Activated T-cell treated with anti-CD3 and anti-CD28 coated beads, Interleukin-2, amount 50 U/mL, for 1 hour (primary cell): ENCODE data around the gene TTC34.

Source experiments
- DNase-seq: peaks from one replicate; pipeline ENCODE4 v3.0.0-alpha.2; 2020

The TTC34 gene

GRCh38 chr1:2810899-2811532, 9.5 kb upstream of the TTC34 start:
- no peak for DNase-seq

DNA sequence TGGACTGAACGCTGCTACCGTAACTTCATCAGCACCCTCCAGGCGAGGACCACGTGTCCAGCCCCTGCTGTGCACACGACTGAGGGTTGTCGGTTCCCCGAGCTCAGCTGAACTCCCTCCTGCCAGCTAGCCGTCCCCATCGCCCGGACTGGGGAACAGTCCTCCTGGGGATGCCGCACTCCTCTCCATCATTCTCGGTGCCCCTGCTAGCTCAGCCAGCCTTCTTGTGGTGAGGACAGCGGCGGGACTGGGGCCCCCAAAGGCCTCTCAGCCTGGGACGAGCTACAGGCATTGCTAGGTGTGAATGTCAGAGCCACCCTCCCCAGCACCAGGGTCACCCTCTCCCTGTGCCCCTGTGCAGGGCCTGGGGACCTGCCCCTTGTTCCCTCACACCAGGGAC, 8.8 kb upstream of the TTC34 start:
- DNase-seq, result no peak

- DNase-seq, result no peak
These were observed 8.2 kb upstream of the TTC34 start for GRCh38 chr1:2809656-2810055.

DNA sequence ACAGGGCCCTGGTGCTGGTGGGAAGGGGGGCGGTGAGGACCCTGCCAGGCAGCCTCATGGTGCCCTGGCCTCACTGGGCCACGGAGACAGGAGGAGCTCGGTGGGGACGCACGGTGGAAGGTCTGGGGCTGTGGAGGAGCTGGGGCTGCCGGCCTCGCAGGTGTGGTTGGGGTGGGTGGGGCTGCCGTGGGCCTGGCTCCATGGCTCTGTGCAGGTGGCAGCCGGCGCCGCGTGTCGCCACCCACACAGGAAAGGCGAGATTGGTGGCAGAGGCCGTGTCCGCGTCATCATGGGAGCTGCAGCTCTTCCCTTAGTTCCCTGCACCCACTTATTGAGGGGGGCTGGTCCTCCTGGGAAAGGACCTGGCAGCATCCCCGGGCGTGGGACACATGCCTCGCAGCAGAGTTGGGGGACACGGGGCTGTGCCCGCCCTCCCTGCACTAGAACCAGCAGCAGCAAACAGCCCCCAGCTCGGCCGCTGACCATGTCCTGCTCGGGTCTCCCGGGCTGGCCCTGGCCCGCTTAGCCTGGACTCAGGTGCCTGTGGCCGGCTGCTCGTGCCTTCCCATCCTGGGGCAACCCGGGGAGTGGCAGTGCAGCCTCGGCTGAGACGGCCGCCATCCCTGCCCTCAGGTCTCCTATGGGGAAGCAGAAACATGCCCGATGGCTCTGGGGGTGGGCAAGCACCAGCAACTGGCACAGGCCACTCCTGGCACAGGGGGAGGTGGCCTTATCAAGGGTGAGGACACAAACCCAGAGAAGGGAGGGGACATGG, 7.5 kb upstream of the TTC34 start:
- DNase-seq, result no peak

DNA sequence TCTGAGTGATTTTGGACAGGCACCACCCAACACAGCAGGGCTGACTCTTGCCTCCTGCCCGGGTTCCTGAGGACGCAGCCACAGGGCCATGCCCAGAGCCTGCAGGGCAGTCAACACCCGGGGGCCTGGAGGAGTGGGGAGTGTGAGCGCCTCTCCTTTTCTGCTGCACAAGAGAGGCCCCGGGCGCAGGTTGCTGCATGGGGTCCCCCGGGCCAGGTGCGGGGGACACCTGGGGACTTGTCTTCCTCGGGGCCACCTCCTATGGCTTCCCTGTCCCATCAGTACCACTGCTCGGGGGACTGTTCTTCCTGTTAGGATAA, 6.9 kb upstream of the TTC34 start:
- no peak for DNase-seq

- no peak for DNase-seq
These were observed 6.3 kb upstream of the TTC34 start for GRCh38 chr1:2807678-2808385.

DNA sequence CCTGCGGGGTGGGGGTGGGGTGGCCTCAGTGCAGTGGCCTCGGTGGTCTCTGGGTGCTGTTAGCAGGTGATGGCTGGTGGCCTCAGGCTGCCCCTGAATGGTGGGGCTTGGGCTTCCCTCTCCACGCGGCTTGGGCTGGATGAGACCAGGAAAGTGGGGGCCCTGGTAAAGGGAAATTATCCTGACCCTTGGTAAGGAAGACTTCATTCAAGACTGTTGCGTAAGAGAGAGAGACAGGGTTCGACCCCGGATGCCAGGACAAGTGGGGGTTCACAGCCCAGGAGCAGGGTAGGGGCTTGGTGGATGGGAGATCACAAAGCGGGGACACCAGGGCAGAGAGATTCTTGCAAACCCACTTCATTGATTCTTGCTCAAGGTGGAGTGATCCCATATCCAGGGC, 5.5 kb upstream of the TTC34 start:
- DNase-seq, result no peak

DNA sequence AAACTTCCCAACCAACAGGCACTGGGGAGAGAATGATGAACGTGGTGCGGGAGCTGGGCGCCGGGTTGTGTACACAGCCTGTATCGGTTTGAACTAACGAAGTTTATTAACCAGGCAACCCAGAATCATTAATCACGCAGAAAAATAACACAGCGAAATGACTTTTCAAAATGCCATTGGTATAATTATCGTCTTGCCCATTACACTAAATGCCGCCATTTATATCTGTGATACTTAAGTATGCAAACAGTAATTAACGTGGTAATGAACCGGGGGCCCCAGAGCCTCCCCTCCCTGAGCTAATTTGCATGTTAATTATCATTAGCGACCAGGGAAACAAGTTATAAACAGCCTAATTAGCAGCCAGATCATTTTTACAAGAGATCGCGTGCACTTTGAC, 5.1 kb upstream of the TTC34 start:
- no peak for DNase-seq

DNA sequence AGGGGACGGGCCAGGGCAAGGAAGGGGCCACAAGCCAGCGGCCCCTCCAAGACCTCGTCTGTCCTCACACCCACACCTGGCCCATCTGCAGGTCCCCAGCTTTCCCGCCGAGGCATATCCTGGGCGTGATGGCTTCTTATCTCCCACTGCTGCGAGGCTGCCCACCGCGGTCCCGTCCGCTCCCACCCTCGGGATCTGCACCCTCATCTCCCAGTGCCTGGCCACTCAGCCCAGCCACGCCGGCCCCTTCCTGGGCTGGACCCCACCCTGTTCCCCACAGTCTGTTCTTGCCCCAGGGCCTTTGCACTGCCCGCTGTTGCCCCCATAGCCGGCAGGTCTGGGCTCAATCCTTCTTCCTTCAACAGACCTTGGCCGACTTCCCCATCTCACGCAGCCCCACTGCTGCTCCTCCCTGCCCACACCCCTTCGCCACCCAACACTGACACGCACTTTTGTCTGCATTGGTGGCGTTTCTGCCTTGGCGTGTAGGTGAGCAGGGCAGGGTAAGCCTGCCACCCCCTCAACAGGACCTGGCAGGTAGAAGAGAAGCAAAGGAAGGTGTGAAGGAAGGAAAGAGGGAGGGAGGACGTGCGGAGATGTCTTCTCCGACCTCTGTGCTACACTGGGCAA, 4.4 kb upstream of the TTC34 start:
- no peak for DNase-seq

GRCh38 chr1:2804628-2805351, 3.3 kb upstream of the TTC34 start:
- DNase-seq, result no peak

DNA sequence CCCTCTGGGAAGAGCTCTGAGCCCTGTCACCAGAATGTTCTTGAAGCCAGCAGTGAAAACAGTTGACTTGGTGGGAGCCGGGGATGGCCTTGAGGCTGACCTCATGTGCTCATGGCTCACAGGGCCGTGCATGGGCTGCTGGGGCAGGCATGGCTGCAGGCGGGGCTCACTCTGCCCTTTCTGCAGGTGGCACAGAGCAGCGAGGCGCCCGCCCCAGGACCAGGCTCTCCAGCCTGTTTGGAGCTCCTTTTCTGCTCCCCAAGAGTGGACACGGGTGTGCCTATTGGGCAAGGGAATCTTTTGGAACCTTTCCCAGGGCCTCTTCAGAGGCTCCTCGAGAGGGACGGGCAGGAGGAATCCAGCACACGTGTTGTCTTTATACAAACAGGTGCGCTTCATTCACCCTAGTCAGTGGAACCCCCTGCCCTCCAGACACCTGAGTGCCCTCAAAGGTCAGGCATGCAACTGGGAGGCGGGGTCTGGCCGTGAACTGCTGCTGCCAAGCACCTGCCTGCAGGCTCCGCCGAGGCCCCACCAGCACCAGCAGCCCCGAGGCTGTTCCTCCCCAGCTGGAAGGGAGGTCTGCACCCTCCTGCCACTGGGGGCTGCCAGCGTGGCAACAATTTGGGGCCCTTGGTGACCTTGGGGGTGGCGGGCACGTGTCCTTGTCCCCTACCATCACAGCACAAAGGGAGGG, 2.6 kb upstream of the TTC34 start:
- DNase-seq, result no peak

GRCh38 chr1:2803086-2803930, 1.8 kb upstream of the TTC34 start:
- DNase-seq, result no peak

DNA sequence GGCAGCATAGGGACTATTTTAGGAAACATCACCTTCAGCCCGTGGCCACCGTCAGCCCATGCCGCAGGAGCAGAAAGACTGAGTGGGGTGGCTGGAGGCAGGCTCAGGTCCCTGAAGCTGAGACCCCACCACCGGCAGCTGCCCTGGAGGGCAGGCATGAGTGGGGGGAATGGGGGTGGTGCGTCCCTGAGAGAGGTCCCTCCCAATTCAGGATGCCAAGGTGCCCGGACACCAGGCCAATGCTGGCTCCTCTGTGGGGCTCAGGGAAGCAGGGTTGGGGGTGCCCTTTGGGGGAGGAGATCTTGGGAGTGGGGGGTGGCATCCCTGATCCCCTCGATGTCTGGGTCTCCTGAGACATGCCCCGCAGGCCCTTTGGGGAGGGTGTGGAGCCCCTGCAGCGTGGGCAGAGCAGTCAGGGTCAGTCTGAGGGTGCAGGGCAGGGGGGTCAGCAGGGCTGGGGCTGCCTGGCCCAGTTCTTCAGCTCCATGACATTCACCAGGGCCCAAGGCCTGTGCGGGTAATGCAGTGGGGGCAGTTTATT, 998 bp upstream of the TTC34 start:
- no peak for DNase-seq

DNA sequence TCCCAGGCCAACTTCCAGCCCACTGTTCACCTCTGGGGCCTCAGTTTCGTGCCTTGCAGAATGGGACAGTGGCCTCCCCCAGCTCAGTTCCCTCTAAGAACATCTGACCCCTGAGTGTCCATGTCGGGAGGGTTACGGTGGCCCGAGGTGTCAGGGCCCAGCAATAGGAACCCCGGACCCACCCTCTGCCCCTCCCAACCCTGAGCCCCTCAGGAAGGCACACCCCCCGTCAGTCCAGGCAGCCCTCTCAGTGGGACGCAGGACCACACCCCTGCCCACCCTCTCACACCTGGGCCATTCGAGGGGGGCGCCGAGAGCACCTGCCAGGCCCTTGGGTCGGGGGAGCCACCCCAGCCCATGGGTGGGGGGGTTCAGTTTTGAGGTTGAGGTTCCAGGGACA, 447 bp downstream of the TTC34 start:
- DNase-seq, result no peak

DNA sequence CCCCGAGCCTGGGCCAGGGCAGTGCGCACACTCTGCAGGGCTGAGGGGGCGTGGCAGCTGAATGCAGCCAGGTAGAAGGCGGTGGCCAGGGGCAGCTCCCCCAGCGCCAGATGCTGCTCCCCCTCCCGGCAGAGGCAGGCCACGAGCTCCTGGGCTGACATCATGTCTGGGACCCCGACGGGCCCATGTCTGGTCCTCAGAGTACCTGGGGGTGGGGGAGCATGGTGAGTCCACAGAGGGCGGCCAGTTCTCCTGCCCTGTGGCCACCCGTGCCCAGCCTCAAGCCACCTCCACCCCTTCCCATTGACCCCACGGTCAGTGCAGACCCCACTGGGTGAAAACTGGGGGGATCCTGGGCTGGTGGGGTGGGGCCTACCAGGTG, 838 bp downstream of the TTC34 start:
- DNase-seq, result no peak

- no peak for DNase-seq
These were observed 1.5 kb downstream of the TTC34 start for GRCh38 chr1:2799811-2800663.

- peak; percentile 7 for DNase-seq
These were observed 2.5 kb downstream of the TTC34 start for GRCh38 chr1:2798958-2799357.

DNA sequence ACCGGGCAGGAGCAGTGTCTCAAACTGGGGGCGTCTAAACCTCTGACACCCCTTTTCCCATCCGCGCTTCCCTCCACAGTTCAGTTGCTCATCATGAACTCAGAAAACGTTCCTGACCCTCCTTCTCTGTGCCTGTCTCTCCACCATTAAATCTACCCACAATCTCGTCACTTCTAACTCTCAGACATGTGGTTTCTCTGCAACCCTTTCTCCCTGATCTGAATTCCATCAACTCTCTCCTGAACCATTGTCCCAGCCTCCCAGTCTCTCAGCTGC, 3.8 kb downstream of the TTC34 start:
- no peak for DNase-seq

DNA sequence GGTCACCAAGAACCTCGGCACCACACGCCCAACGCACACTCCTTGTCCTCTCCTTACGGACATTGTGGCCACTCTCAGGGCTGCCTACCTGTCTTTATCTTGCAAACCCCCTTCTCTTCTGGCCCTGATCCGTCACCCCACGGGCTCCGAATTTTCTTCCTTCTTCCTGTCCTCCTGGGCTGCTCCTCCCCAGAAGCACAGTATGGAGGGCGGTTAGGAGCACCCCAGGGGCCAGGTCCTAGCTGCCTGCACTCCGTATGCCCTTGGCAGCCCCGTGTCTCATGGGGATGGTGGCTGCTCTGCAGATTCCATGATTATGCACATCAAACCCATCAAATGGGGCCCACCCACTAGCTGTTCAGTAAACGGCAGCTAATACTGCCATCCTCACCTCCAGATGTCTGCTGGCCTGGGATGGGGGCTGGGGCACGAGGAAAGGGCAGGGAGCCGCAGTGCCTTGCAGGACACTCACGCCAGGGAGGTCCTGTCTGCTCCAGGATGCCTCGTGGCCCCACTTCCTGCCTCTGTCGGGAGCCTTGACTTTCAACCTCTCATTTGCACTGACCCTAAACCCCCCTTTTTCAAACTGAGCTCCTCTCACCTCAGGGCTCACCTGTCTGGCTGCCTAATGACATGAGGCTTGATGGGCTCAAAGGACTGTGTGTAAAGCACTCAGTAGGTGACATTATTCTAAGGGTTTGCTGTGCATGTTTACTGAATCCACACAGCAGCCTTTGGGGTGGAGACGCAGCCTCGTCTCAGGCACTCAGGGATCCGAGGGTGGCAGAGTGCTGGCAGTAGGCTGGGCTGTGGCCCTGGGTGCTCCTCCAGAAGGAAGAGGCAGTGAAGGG, 4.4 kb downstream of the TTC34 start:
- peak; percentile 7 for DNase-seq

- no peak for DNase-seq
These were observed 5.6 kb downstream of the TTC34 start for GRCh38 chr1:2795926-2796325.
